HG03571 (cell line): ENCODE data around the gene ENDOD1.

Experiments used
- ATAC-seq: cut with Tn5 transposase; IDR thresholded peaks from one replicate; pipeline ENCODE4 v1.9.1; 2021; ENCODE audit not compliant: unreplicated experiment

ENDOD1 gene

GRCh38 chr11:95138448-95138847, 48.8 kb downstream of the ENDOD1 start:
- ATAC-seq = peak; percentile 82

DNA sequence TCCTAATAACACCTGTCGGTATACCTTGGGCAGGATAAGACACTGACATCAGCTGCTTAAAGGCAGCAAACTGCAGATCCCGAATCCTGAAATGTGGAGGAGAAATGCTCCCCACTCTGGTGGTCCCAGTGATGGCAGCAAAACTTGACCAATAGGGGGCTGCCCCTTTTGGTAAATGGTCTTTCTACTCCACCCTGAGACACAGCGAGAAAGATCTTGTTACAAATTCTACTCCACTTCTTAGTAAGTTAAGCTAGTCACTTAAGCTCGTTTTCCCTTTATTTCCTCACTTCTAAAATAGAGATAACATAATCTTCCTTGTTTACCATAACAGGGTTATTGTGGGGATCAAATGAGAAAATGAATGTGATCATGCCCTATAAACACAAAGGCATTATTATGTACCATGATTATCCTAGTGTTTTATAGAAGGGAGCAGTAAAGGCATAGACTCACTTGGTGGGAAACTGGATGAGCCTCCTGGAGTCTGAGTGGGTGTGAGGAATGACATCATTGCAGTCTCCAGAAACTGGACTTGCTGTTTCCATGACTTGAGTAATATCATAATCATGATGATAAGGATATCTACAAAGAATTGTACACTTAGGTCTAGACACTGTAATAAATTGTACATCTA, 50.9 kb downstream of the ENDOD1 start:
- no peak for ATAC-seq

- ATAC-seq = no peak
Measured at GRCh38 chr11:95142431-95142830, 52.8 kb downstream of the ENDOD1 start.

GRCh38 chr11:95143106-95143681, 53.5 kb downstream of the ENDOD1 start:
- ATAC-seq = no peak

GRCh38 chr11:95144313-95145235, 54.9 kb downstream of the ENDOD1 start:
- ATAC-seq = no peak

DNA sequence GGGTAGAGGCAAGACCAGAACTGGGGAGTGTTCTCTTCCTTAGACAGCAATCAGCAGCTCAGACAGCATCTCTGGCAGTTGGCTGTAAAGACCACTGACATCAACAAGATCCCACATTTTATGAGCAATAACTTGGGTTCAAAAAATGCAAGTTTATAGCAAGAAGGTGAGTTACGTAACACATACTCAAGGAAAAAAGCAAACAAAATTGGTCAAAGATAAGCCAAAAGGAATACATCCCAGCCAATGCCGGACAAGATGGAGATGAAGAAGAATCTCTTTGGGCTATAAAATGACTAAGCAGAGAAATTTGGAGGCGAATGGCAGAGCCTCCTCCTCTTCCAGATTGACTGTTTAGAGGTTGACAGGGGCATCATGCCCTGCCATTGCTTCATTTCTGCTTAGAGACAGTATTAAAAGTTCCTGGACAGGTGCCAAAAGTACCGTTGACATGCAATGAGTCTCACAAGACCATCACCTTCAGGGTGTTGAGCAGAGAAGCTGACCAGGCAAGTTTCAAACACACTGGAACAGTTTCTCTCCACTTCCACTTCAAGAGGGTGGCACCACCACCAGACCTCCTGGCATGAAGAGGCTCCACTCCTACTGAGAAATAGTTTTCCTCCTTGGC, 55.9 kb downstream of the ENDOD1 start:
- no peak for ATAC-seq

GRCh38 chr11:95147364-95147905, 57.8 kb downstream of the ENDOD1 start:
- ATAC-seq = no peak

- no peak for ATAC-seq
Measured at GRCh38 chr11:95148406-95148805, 58.8 kb downstream of the ENDOD1 start.

DNA sequence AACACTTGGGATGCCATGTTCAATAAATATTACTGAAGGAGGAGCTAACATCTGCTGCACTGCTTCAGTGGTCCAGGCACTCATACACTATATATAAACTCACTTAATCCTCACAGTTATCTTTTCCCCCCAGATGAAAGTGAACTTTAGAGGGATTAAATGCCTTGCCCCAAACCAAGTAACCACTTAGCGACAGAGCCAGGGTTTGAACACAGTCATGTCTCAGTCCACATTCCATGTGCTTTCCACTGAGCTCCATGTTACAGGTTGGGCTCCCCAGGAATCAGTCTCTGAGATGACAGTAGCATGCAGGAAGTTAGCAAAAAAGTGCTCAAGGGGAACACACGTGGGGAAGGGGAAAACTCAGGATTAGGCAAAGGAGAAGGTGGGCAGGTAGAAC, 59.3 kb downstream of the ENDOD1 start:
- ATAC-seq = no peak

- ATAC-seq = no peak
Measured at GRCh38 chr11:95149651-95150364, 60.2 kb downstream of the ENDOD1 start.

- peak; percentile 92 for ATAC-seq
Measured at GRCh38 chr11:95150956-95151684, 61.5 kb downstream of the ENDOD1 start.

DNA sequence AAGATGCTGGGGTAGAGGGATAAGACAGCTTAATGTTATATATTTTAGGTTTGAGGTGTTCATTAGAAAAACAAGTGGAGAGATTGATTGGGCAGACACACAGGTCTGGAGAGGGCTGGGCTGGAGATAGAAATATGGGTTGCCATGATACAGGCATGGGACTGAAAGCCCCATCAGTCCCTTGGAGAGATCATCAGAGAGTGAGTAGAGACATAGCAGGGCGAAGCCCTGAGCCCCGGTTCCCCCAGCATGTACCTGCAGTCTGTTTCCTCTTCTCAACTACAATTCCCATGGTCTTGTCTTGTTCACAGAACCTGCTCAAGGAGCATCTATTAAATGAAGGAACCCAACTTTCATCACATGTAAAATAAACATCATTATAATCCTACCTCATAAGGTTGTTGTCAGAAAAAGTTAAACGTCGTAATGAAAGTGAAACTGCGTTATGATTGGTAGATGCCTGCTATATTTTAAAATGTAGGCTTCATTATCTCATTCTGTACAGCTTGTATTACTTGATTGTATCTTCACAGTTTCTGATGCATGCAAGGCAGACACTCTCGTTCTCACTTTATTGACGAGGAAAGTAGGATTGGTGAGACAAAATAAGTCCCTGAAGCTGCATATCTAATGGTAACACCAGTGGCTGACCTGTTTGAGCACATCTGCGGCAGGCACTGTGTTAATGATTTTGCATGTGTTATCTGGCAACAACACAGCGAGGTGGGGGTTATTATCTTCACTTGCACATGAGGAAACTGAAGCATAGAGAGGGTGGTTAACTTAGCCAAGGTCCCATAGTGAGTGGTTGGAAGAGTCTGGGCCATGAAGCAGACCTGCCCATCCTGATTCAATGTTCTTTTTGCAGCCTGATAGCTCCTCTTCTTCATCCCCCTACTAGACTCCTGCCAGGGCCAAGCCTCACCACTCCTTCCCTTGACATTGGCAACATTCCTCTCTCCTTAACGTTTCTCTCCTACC, 63.5 kb downstream of the ENDOD1 start:
- ATAC-seq = no peak

- ATAC-seq = no peak
Measured at GRCh38 chr11:95153857-95154246, 64.2 kb downstream of the ENDOD1 start.

GRCh38 chr11:95154514-95154913, 64.9 kb downstream of the ENDOD1 start:
- ATAC-seq = no peak

- ATAC-seq = no peak
Measured at GRCh38 chr11:95155385-95155784, 65.7 kb downstream of the ENDOD1 start.

DNA sequence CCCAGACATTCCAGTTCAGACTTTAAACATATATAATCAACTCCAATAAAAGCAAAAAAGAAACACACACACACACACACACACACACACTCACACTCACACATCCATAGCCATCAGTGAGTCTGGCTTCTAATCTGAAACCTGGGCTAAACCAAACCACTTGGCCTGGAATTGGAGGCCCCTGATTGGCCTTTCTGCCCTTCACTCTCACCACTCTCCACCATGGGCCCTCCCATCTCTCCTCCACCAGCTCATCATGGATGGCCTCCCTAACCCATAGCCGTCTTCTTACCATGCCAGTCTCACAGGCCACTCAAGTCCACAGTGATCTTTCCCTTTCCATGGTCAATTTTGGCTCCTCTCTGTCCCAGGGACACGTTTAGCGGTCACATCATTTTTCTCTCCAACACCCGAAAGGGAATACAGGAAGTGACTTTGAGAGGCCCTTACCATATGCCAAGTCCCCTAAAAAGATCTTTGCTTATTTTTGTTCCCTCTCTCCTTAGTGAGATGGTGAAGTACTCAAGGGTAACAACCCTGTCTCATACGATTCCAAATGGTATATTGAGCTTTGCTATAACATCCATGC, 66.6 kb downstream of the ENDOD1 start:
- ATAC-seq = no peak

DNA sequence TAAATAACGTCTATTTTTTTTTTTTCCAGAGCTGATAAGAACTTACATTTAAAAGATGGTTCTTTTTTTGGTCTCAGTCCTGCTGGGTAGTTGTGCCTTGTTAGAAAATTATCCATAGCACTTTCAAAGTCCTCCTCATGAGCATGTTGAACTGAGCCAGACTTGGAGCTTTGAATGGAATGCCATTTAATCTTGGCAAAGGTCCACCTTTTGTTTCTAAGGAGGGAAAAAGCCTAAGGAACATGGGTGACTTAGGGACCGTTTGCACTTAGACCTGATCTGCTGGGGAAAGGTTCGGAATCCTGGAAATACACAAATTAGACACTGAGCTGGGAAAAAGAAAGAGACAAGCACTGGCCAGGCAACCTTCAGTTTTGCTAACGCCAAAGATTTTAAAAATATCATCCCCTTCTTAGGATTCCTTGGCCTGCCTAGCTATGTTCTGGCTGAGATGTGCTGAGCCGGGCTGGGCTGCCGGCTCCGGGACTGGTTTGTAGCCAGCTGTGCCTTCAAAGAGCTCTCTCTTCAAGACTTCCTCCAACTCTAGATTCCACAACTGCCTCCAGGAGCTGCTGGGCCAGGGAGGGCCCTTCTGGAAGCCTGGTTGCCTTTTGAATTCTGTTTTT, 67.4 kb downstream of the ENDOD1 start:
- ATAC-seq = no peak

GRCh38 chr11:95157824-95158223, 68.2 kb downstream of the ENDOD1 start:
- no peak for ATAC-seq
